ENCODE results near the gene HBG2. TPM values are rescaled to one million over a fixed set of nuclear protein-coding genes. Genes with fewer than 3 reads are reported as not detected.
"Not testable (repeated sequence)": the region's sequence is repeated elsewhere in the genome, so short reads cannot be mapped to it uniquely, and the experiment has no call there.

Gene HBG2
- 3.9 TPM for total RNA-seq

GRCh38 chr11:5254646-5255413 is at the start of gene HBG2:
HBG2 (minus strand) TSS chr11:5254781; CDS start chr11:5254728, 53 bp downstream.
- H3K4me1 ChIP-seq (ENCODE audit: insufficient read depth, low read length); H3K4me3 ChIP-seq (ENCODE audit: low read length); H3K9me3 ChIP-seq (ENCODE audit: low read depth, low read length); H3K27me3 ChIP-seq (ENCODE audit: insufficient read depth, low read length): not testable (repeated sequence)

DNA sequence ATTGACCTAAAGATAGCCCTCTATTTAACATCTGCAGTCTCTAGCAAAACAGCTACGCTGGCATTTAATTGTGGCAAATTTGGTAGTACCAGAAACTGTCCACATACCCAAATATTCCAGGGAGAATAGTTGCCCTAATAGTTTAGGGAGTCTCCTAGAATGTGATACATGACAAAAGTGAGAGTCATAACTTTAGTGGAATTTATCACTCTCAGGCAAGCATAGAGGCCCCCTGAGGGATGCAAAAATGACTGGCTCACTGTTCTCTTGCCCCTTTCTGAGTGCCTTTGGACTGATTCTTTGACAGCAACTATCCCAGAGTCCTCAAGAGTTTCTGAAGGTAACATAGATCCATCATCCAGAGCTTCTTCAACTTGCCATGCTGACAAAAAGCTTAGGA is 49.5 kb upstream of the HBG2 start:
- H3K9me3 ChIP-seq (ENCODE audit: low read depth, low read length), result no peaks in the 10 kb centered on the region
- no peaks in the 10 kb centered on the region for H3K4me1 ChIP-seq (ENCODE audit: insufficient read depth, low read length)
- no peak overlapping the region for H3K4me3 ChIP-seq (ENCODE audit: low read length)
- no peaks in the 10 kb centered on the region for H3K27me3 ChIP-seq (ENCODE audit: insufficient read depth, low read length)

GRCh38 chr11:5303626-5304025 is 49.0 kb upstream of the HBG2 start:
- no peak overlapping the region for H3K4me3 ChIP-seq (ENCODE audit: low read length)
- H3K9me3 ChIP-seq (ENCODE audit: low read depth, low read length), result no peaks in the 10 kb centered on the region
- H3K4me1 ChIP-seq (ENCODE audit: insufficient read depth, low read length), result no peaks in the 10 kb centered on the region
- H3K27me3 ChIP-seq (ENCODE audit: insufficient read depth, low read length), result no peaks in the 10 kb centered on the region

DNA sequence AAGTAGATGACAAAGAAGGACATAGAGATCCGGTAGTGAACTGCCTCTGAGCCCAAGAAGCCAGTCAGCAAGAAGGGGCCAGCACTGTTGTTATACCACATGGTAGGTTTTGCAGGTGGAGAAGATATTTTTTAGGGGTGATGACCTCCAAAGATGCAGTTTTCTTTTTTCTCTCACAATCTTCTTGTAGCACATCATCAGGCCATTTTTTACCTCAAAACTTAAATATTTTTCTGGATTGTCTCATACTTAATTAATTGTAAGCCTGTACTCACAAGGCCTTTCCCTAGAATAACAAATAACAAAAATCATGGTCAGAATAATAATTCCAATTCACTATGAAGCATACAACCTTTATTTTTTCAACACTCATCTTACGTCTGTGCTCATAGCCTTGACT is 47.3 kb upstream of the HBG2 start, which contains the start of gene OR51B4:
TSS of gene OR51B4 (minus strand) at position 101 of the 400 bp plus-strand sequence. CDS start at position 101, 0 bp downstream.
- no peak within 1 kb of the TSS for H3K4me3 ChIP-seq (ENCODE audit: low read length)
- no peaks in the 10 kb centered on the region for H3K4me1 ChIP-seq (ENCODE audit: insufficient read depth, low read length)
- H3K27me3 ChIP-seq (ENCODE audit: insufficient read depth, low read length), result no peaks in the 10 kb centered on the region
- no peaks in the 10 kb centered on the region for H3K9me3 ChIP-seq (ENCODE audit: low read depth, low read length)

GRCh38 chr11:5300251-5300650 is 45.7 kb upstream of the HBG2 start:
- Histone ChIP-seq H3K27me3 (ENCODE audit: insufficient read depth, low read length) (no peaks in the 10 kb centered on the region), H3K4me3 (ENCODE audit: low read length) (no peak overlapping the region), H3K9me3 (ENCODE audit: low read depth, low read length) (no peaks in the 10 kb centered on the region), H3K4me1 (ENCODE audit: insufficient read depth, low read length) (no peaks in the 10 kb centered on the region)

- no peaks in the 10 kb centered on the region for H3K27me3 ChIP-seq (ENCODE audit: insufficient read depth, low read length)
- no peaks in the 10 kb centered on the region for H3K9me3 ChIP-seq (ENCODE audit: low read depth, low read length)
- no peaks in the 10 kb centered on the region for H3K4me1 ChIP-seq (ENCODE audit: insufficient read depth, low read length)
- H3K4me3 ChIP-seq (ENCODE audit: low read length), result no peak overlapping the region
Observed at GRCh38 chr11:5298451-5298850, 43.9 kb upstream of the HBG2 start.

- no peaks in the 10 kb centered on the region for H3K4me1 ChIP-seq (ENCODE audit: insufficient read depth, low read length)
- H3K9me3 ChIP-seq (ENCODE audit: low read depth, low read length), result no peaks in the 10 kb centered on the region
- no peaks in the 10 kb centered on the region for H3K27me3 ChIP-seq (ENCODE audit: insufficient read depth, low read length)
- H3K4me3 ChIP-seq (ENCODE audit: low read length), result no peak overlapping the region
Observed at GRCh38 chr11:5297721-5298323, 43.2 kb upstream of the HBG2 start.

DNA sequence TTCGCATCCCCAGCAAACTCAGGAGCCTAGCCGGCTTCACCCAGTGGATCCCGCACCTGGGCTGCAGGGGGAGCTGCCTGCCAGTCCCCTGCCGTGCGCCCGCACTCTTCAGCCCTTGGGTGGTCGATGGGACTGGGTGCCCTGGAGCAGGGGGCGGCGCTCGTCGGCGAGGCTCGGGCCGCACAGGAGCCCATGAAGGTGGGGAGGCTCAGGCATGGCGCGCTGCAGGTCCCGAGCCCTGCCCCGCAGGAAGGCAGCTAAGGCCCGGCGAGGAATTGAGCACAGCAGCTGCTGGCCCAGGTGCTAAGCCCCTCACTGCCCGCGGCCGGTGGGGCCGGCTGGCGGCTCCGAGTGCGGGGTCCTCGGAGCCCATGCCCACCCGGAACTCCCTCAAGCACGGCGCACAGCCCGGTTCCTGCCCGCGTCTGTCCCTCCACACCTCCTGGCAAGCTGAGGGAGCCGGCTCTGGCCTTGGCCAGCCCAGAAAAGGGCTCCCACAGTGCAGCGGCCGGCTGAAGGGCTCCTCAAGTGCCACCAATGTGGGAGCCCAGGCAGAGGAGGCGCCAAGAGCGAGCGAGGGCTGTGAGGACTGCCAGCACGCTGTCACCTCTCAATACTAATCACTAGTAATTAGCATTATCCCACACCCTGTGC is 39.9 kb upstream of the HBG2 start:
- H3K9me3 ChIP-seq (ENCODE audit: low read depth, low read length); H3K4me1 ChIP-seq (ENCODE audit: insufficient read depth, low read length); H3K27me3 ChIP-seq (ENCODE audit: insufficient read depth, low read length); H3K4me3 ChIP-seq (ENCODE audit: low read length): not testable (repeated sequence)

- no peaks in the 10 kb centered on the region for H3K9me3 ChIP-seq (ENCODE audit: low read depth, low read length)
Observed at GRCh38 chr11:5293028-5293427, 38.4 kb upstream of the HBG2 start.

DNA sequence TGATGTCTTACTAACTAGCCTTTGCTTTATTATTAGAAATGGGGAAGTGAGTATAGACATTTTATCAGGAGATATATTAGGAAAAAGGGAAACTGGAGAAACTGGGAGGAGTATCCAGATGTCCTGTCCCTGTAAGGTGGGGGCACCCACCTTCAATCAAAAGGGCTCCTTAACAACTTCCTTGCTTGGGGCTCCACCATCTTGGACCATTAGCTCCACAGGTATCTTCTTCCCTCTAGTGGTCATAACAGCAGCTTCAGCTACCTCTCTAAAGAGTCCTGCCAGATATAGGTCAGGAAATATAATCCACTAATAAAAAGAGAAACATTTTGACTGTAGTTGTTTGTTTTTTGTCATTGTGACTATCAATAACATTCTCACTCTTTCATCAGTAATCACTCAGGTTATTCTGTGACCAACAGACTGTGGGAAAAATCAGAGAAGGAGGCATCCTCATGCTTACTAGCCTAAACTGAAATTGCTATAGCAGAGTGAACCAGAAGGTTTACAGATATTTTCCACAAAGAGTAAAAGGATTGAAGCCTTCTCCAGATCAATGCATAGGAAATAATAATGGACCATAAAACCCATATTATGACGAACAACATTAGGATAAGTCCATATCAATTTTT is 36.7 kb upstream of the HBG2 start:
- Histone ChIP-seq H3K4me1 (ENCODE audit: insufficient read depth, low read length) (no peaks in the 10 kb centered on the region), H3K27me3 (ENCODE audit: insufficient read depth, low read length) (no peaks in the 10 kb centered on the region), H3K9me3 (ENCODE audit: low read depth, low read length) (no peaks in the 10 kb centered on the region), H3K4me3 (ENCODE audit: low read length) (no peak overlapping the region)

More at GRCh38 chr11:5293028-5293427, 38.4 kb upstream of the HBG2 start:
- Histone ChIP-seq H3K4me1 (ENCODE audit: insufficient read depth, low read length) (no peaks in the 10 kb centered on the region), H3K4me3 (ENCODE audit: low read length) (no peak overlapping the region), H3K27me3 (ENCODE audit: insufficient read depth, low read length) (no peaks in the 10 kb centered on the region)

- Histone ChIP-seq H3K9me3 (ENCODE audit: low read depth, low read length) (no peaks in the 10 kb centered on the region), H3K27me3 (ENCODE audit: insufficient read depth, low read length) (no peaks in the 10 kb centered on the region), H3K4me1 (ENCODE audit: insufficient read depth, low read length) (no peaks in the 10 kb centered on the region), H3K4me3 (ENCODE audit: low read length) (no peak overlapping the region)
Observed at GRCh38 chr11:5290106-5290505, 35.5 kb upstream of the HBG2 start.

DNA sequence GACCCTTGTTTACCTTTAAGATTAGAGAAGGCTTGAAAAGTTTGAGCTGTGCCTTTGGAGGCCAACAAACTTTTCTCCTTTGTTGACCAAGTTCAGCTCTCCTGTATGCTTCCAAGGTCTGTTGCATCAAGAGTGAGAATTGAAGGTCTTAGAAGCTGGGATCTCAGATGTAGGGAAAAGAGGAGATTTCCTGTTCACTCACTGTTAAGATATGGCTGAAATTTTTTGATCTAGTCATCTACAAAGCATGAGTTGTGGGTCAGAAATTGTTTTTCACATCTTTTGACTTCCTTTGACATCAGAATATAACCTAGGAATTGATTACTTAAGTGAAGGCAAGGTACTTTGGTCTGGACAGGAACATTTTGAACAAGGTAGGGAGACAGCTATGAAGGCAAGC is 35.1 kb upstream of the HBG2 start:
- H3K4me3 ChIP-seq (ENCODE audit: low read length), result no peak overlapping the region
- no peaks in the 10 kb centered on the region for H3K4me1 ChIP-seq (ENCODE audit: insufficient read depth, low read length)
- H3K9me3 ChIP-seq (ENCODE audit: low read depth, low read length), result no peaks in the 10 kb centered on the region
- no peaks in the 10 kb centered on the region for H3K27me3 ChIP-seq (ENCODE audit: insufficient read depth, low read length)

- Histone ChIP-seq H3K4me3 (ENCODE audit: low read length) (no peak overlapping the region), H3K4me1 (ENCODE audit: insufficient read depth, low read length) (no peaks in the 10 kb centered on the region), H3K27me3 (ENCODE audit: insufficient read depth, low read length) (no peaks in the 10 kb centered on the region), H3K9me3 (ENCODE audit: low read depth, low read length) (no peaks in the 10 kb centered on the region)
Observed at GRCh38 chr11:5288906-5289550, 34.4 kb upstream of the HBG2 start.

DNA sequence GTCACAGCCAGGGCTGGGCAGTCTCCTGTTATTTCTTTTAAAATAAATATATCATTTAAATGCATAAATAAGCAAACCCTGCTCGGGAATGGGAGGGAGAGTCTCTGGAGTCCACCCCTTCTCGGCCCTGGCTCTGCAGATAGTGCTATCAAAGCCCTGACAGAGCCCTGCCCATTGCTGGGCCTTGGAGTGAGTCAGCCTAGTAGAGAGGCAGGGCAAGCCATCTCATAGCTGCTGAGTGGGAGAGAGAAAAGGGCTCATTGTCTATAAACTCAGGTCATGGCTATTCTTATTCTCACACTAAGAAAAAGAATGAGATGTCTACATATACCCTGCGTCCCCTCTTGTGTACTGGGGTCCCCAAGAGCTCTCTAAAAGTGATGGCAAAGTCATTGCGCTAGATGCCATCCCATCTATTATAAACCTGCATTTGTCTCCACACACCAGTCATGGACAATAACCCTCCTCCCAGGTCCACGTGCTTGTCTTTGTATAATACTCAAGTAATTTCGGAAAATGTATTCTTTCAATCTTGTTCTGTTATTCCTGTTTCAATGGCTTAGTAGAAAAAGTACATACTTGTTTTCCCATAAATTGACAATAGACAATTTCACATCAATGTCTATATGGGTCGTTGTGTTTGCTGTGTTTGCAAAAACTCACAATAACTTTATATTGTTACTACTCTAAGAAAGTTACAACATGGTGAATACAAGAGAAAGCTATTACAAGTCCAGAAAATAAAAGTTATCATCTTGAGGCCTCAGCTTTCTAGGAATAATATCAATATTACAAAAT is 33.7 kb upstream of the HBG2 start:
- Histone ChIP-seq H3K4me3 (ENCODE audit: low read length) (no peak overlapping the region), H3K4me1 (ENCODE audit: insufficient read depth, low read length) (no peaks in the 10 kb centered on the region), H3K9me3 (ENCODE audit: low read depth, low read length) (no peaks in the 10 kb centered on the region), H3K27me3 (ENCODE audit: insufficient read depth, low read length) (no peaks in the 10 kb centered on the region)

Data from mononuclear cell (primary cell).